Pancreas (tissue), 10 donors: ENCODE results near the gene RAVER2. TPM values are rescaled to one million over a fixed set of nuclear protein-coding genes. Genes with fewer than 3 reads are reported as not detected.

Source experiments
- ATAC-seq, 4 donors: fragments of 200-7000 bp; cut with Tn5 transposase; one replicate each; pipeline versions ENCODE4 v1.8.0 to v1.9.1; 2020; ENCODE audit warnings: mild to moderate bottlenecking in 4 of 4, moderate library complexity in 4 of 4
- DNase-seq, 6 donors: peaks; one replicate each; pipeline ENCODE4 v3.0.0-alpha.2; 2020
- FAIRE-seq: peaks from 2 replicates; lab custom pipeline; 2012; peaks lifted over from hg19 to GRCh38; lab: Jason Lieb, UNC
- H3K27ac ChIP-seq, 4 donors: fragments of 200-600 bp; sonication (generic); 1 replicate in 3 of 4; 2 replicates in 1 of 4; pipeline versions ENCODE4 v1.5.0 to v1.8.0; 2020
- H3K27me3 ChIP-seq, 4 donors: fragments of 200-600 bp; one replicate each; pipeline ENCODE4 v1.8.0; 2021
- H3K36me3 ChIP-seq, 3 donors: fragments of 200-600 bp; sonication (generic) in 1 of 3; one replicate each; pipeline versions ENCODE4 v1.5.0 to v1.8.0; 2020 to 2021
- H3K4me1 ChIP-seq, 3 donors: fragments of 200-600 bp; one replicate each; pipeline ENCODE4 v1.8.0; 2021
- H3K4me3 ChIP-seq, 4 donors: fragments of 200-600 bp; sonication (generic) in 2 of 4; one replicate each; pipeline versions ENCODE4 v1.5.0 to v1.8.0; 2020 to 2021
- H3K9me3 ChIP-seq, 4 donors: fragments of 200-600 bp; one replicate each; pipeline ENCODE4 v1.8.0; 2021
- WGBS, 2 donors: extraction: QIAGEN DNeasy Blood & Tissue Kit; methylation state at CpG; one replicate each; pipeline ENCODE4 v1.1.7; 2013; 5-methylcytosine and 5-hydroxymethylcytosine counted together
- intact Hi-C, 3 donors: fragments of 100-400 bp; cut with DNase I; formaldehyde crosslinking; loops; one replicate each; pipeline versions ENCODE4 v1.11.1 to v1.14.2; 2022
- polyA plus RNA-seq, 2 donors: library from polyadenylated mRNA; stranded (reverse); fragments of 200-250 nt; gene quantifications; one replicate each; pipeline ENCODE4 v1.2.3, GENCODE V29; 2013
- total RNA-seq, 6 donors: library from RNA; stranded (reverse); fragmentation: NEBNext Ultra II Directional in 4 of 6; extraction: Animal tissue kit (Norgen Biotek cat#: 25700) in 4 of 6; gene quantifications; one replicate each; pipeline versions ENCODE4 v1.2.1 to v1.2.4, GENCODE V29; 2021 to 2023
- TF ChIP-seq, protein P1 (sequence below), 4 donors: fragments of 200-600 bp; sonication (generic) in 3 of 4; IDR thresholded peaks; one replicate each; pipeline versions ENCODE4 v1.5.0 to v1.8.0; 2021; ENCODE audit warnings: antibody characterized with exemption in 4 of 4
- donor health status: healthy with polysubstance abuse.
- donor health status: DM: no; HTN: no; CAD: no; lungs with moderate emphysema.
- donor health status: DM: no; HTN: no; CAD: no.
- donor health status: control.
- donor health status: control.
- donor health status: Bipolar disorder and iron deficiency.
- donor health status: DM: yes; HTN: yes; CAD: no.
- donor health status: DM: no; HTN: no; CAD: no.
- donor health status: DM: no; HTN: no; CAD: no.
- donor health status: DM: yes; HTN: yes; CAD: no.

RAVER2 gene
- total and polyA plus RNA-seq, 8 donors = 3.3 to 8.7 (median 5.0) TPM

DNA sequence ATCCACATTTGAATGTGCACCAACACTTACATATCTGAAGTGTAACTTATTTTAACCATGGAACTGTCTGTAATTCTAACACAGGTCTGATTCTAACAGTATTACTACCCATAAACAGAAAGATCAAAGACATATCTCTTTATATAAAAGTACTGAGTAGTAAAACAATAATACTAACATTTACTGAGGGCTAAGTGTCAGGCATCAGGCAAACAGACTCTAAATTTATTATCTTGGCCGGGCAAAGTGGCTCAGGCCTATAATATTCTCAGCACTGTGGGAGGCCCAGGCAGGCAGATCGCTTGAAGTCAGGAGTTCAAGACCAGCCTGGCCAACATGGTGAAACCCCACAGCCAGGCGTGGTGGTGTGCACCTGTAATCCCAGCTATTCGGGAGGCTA lies 135.6 kb downstream of the RAVER2 start:
- Histone ChIP-seq H3K4me3 (no peak overlapping the region), H3K9me3 (peaks cover 0 to 2% (median 0%) of the 10 kb centered on the region in 4 donors), H3K27me3 (no peaks in the 10 kb centered on the region), H3K27ac (peak overlapping the region in 1 of 4 donors; percentile 17), H3K4me1 (peaks cover 4 to 31% (median 29%) of the 10 kb centered on the region in 3 donors), H3K36me3 (peaks cover 0 to 4% (median 0%) of the 10 kb centered on the region in 3 donors)
- ATAC-seq = no peak
- no peak for FAIRE-seq
- TF ChIP-seq, protein P1, sequence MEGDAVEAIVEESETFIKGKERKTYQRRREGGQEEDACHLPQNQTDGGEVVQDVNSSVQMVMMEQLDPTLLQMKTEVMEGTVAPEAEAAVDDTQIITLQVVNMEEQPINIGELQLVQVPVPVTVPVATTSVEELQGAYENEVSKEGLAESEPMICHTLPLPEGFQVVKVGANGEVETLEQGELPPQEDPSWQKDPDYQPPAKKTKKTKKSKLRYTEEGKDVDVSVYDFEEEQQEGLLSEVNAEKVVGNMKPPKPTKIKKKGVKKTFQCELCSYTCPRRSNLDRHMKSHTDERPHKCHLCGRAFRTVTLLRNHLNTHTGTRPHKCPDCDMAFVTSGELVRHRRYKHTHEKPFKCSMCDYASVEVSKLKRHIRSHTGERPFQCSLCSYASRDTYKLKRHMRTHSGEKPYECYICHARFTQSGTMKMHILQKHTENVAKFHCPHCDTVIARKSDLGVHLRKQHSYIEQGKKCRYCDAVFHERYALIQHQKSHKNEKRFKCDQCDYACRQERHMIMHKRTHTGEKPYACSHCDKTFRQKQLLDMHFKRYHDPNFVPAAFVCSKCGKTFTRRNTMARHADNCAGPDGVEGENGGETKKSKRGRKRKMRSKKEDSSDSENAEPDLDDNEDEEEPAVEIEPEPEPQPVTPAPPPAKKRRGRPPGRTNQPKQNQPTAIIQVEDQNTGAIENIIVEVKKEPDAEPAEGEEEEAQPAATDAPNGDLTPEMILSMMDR (IDR thresholded peaks at IDR 0.05) = no peak
- WGBS, 2 donors = 94 to 95% methylated on average over 4 of the region's 4 CpGs
- intact Hi-C loops = no loop called here
- no peak for DNase-seq

DNA sequence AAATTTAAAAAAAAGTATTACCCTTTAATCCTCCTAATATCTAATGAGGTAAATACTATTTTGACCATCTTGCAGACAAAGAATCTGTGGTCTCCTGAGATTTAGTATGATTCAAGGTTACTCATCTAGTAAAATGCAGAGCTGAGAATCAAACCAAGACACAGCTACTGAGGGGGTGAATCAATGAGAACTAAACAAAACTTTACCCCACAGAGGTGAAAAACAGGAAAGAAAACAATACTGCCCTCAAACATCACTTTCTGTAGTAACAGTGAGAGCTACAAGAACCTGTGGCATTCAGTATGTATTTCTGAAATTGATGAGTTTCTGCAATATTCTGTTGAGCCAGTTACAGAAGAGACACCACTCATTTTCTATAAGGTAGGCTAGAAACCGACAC lies 136.4 kb downstream of the RAVER2 start:
- ATAC-seq = no peak
- peaks cover 0 to 4% (median 0%) of the 10 kb centered on the region in 3 donors for H3K36me3 ChIP-seq
- DNase-seq = no peak
- H3K4me3 ChIP-seq = no peak overlapping the region
- TF ChIP-seq, protein P1 (IDR thresholded peaks at IDR 0.05) = no peak
- no peak for FAIRE-seq
- H3K4me1 ChIP-seq = peaks cover 4 to 31% (median 29%) of the 10 kb centered on the region in 3 donors
- WGBS, 2 donors = 95 to 100% methylated on average over 1 of the region's 1 CpG
- no peaks in the 10 kb centered on the region for H3K27me3 ChIP-seq
- H3K27ac ChIP-seq = no peak overlapping the region
- intact Hi-C loops = no loop called here
- peaks cover 0 to 2% (median 0%) of the 10 kb centered on the region in 4 donors for H3K9me3 ChIP-seq

Other genes starting within 250 kb of the RAVER2 start
- gene JAK1, start 221.5 kb downstream of the RAVER2 start, total RNA-seq = 10 to 100 TPM; 44.3 to 89.8 (median 54.4) TPM
- gene JAK1, start 221.5 kb downstream of the RAVER2 start, polyA plus RNA-seq = 10 to 100 TPM; 15.5 to 26.5 TPM